ENCODE results near the gene SCAMP2. TPM values are rescaled to one million over a fixed set of nuclear protein-coding genes. Genes with fewer than 3 reads are reported as not detected.
A peak's percentile ranks its signal among the peaks of the same experiment; 100 is the strongest.

The SCAMP2 gene
- total and polyA plus RNA-seq, 2 of the 13 experiments (the other 11 are each of a cell fraction or from before 2014, with no cell fraction given) = 34.8 to 121 TPM

- TF ChIP-seq, protein P1, sequence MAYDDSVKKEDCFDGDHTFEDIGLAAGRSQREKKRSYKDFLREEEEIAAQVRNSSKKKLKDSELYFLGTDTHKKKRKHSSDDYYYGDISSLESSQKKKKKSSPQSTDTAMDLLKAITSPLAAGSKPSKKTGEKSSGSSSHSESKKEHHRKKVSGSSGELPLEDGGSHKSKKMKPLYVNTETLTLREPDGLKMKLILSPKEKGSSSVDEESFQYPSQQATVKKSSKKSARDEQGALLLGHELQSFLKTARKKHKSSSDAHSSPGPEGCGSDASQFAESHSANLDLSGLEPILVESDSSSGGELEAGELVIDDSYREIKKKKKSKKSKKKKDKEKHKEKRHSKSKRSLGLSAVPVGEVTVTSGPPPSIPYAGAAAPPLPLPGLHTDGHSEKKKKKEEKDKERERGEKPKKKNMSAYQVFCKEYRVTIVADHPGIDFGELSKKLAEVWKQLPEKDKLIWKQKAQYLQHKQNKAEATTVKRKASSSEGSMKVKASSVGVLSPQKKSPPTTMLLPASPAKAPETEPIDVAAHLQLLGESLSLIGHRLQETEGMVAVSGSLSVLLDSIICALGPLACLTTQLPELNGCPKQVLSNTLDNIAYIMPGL (CRISPR knock-in tag; IDR thresholded peaks at IDR 0.05; ENCODE audit: borderline replicate concordance in 1 of 2, low read depth in 1 of 2) = peak; percentile 49 to 78; a peak in 2 of 4 replicates
- TF ChIP-seq BCL6 (CRISPR knock-in tag; IDR thresholded peaks at IDR 0.05) = no peak
- peak; percentile 36; the same call in 1 of the 2 replicates for TF ChIP-seq SALL1 (CRISPR knock-in tag; IDR thresholded peaks at IDR 0.05)
- TF ChIP-seq SMAD3 (CRISPR knock-in tag; IDR thresholded peaks at IDR 0.05) = no peak
- TF ChIP-seq, protein P2, sequence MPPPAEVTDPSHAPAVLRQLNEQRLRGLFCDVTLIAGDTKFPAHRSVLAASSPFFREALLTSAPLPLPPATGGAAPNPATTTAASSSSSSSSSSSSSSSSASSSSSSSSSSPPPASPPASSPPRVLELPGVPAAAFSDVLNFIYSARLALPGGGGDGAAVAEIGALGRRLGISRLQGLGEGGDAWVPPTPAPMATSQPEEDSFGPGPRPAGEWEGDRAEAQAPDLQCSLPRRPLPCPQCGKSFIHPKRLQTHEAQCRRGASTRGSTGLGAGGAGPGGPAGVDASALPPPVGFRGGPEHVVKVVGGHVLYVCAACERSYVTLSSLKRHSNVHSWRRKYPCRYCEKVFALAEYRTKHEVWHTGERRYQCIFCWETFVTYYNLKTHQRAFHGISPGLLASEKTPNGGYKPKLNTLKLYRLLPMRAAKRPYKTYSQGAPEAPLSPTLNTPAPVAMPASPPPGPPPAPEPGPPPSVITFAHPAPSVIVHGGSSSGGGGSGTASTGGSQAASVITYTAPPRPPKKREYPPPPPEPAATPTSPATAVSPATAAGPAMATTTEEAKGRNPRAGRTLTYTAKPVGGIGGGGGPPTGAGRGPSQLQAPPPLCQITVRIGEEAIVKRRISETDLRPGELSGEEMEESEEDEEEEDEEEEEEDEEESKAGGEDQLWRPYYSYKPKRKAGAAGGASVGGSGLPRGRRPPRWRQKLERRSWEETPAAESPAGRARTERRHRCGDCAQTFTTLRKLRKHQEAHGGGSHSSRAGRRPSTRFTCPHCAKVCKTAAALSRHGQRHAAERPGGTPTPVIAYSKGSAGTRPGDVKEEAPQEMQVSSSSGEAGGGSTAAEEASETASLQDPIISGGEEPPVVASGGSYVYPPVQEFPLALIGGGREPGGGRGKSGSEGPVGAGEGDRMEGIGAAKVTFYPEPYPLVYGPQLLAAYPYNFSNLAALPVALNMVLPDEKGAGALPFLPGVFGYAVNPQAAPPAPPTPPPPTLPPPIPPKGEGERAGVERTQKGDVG (CRISPR knock-in tag; IDR thresholded peaks at IDR 0.05; ENCODE audit: borderline replicate concordance) = no peak
- TF ChIP-seq, protein P3, sequence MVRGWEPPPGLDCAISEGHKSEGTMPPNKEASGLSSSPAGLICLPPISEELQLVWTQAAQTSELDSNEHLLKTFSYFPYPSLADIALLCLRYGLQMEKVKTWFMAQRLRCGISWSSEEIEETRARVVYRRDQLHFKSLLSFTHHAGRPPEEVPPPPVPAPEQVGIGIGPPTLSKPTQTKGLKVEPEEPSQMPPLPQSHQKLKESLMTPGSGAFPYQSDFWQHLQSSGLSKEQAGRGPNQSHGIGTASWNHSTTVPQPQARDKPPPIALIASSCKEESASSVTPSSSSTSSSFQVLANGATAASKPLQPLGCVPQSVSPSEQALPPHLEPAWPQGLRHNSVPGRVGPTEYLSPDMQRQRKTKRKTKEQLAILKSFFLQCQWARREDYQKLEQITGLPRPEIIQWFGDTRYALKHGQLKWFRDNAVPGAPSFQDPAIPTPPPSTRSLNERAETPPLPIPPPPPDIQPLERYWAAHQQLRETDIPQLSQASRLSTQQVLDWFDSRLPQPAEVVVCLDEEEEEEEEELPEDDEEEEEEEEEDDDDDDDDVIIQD (CRISPR knock-in tag; IDR thresholded peaks at IDR 0.05; ENCODE audit: low read depth) = 0 out of 2 replicates have a peak, but pooled peaks have one; percentile 22
- no peak for TF ChIP-seq SP4 (CRISPR knock-in tag; IDR thresholded peaks at IDR 0.05)
- peak; percentile 35; the same call in 1 of the 2 replicates for TF ChIP-seq TBX2 (CRISPR knock-in tag; IDR thresholded peaks at IDR 0.05; ENCODE audit: borderline replicate concordance)
- peak; percentile 58; the same call in 1 of the 2 replicates for TF ChIP-seq ZSCAN21 (CRISPR knock-in tag; IDR thresholded peaks at IDR 0.05; ENCODE audit: borderline replicate concordance)
- no peak for TF ChIP-seq ZNF629 (CRISPR knock-in tag; conservative IDR thresholded peaks at IDR 0.05)
- TF ChIP-seq HOXA3 (CRISPR knock-in tag; IDR thresholded peaks at IDR 0.05) = peak; percentile 37; the same call in 1 of the 2 replicates
- 0 out of 2 replicates have a peak, but pooled peaks have one; percentile 9 for TF ChIP-seq DZIP1 (CRISPR knock-in tag; IDR thresholded peaks at IDR 0.05)
- 0 out of 2 replicates have a peak, but pooled peaks have one; percentile 21 for TF ChIP-seq ZNF761 (CRISPR knock-in tag; conservative IDR thresholded peaks at IDR 0.05)
- peak; percentile 43; the same call in 1 of the 2 replicates for TF ChIP-seq ZFP91 (CRISPR knock-in tag; IDR thresholded peaks at IDR 0.05; ENCODE audit: borderline replicate concordance)
Measured at GRCh38 chr15:74799856-74800558, 73.2 kb downstream of the SCAMP2 start (continued).

All from HepG2 (cell line).